Erythroblast (primary cell): Measurements from ENCODE around the gene DMPK.

Experiments
- GATA1 ChIP-seq: IDR thresholded peaks from 2 replicates; pipeline ENCODE4 v1.6.1; 2011; ENCODE audit warnings: low read depth, mild to moderate bottlenecking, control low read depth, low read length, moderate library complexity
- POLR2A ChIP-seq: IDR thresholded peaks from 2 replicates; pipeline ENCODE4 v1.6.1; 2011; ENCODE audit warnings: mild to moderate bottlenecking, low read length

GRCh38 chr19:45768655-45768983 is 13.7 kb downstream of the DMPK start:
- TF ChIP-seq POLR2A (no peak), GATA1 (no peak)
